ENCODE measurements around the gene ISM2.

ISM2 gene

GRCh38 chr14:77505031-77505430 is 6.4 kb upstream of the ISM2 start:
- DNase-seq: no peak

GRCh38 chr14:77503138-77503537 is 4.5 kb upstream of the ISM2 start:
- no peak for DNase-seq

- no peak for DNase-seq
Observed at GRCh38 chr14:77502109-77502782, 3.6 kb upstream of the ISM2 start.

DNA sequence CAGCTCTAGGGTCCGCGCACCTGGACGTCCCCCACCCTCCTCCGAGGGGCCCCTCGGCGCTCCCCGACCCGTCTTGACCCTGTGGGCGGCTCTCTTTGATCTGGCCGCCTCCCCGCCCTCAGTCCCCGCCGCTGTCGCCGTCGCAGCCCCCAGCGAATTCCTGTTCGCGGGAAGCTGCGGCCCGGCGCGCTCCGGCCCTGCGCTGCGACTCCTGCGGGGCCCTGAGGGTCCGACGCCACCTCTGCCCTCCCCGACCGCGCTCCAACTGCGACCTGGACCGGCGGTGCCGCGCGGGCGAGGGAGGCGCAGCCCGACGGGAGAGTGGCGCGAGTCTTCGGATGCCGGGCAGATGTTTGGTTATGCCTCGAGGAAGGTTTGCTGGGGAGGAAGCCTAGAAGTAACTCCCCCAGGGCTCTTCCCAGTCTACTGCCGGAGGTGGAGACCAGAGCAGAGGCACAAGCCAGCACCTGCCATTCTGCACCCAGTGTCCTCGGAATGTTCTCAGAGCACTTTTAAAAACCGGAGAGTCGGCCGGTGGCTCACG is 440 bp upstream of the ISM2 start:
- no peak for DNase-seq

- no peak for DNase-seq
Observed at GRCh38 chr14:77495334-77495733, 3.3 kb downstream of the ISM2 start.

DNA sequence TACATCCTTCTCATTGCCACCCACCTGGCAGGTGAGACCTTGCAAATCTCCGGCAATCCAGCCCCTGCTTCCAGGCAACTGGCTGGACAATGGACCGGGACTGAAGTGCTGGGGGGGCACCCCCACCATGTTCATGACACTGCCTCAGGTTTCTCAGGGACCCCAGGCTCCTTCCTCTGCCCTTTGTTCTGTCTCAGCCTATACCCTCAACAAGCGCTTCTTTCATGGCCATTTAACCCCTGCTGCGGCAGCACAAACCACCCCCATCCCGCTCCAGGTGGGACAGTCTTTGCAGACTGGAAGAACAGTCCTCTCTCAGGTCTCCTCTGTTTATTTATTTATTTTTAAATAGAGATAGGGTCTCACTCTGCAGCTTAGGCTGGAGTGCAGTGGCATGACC is 7.6 kb downstream of the ISM2 start:
- no peak for DNase-seq

- no peak for DNase-seq
Observed at GRCh38 chr14:77490347-77490986, 8.1 kb downstream of the ISM2 start.

DNA sequence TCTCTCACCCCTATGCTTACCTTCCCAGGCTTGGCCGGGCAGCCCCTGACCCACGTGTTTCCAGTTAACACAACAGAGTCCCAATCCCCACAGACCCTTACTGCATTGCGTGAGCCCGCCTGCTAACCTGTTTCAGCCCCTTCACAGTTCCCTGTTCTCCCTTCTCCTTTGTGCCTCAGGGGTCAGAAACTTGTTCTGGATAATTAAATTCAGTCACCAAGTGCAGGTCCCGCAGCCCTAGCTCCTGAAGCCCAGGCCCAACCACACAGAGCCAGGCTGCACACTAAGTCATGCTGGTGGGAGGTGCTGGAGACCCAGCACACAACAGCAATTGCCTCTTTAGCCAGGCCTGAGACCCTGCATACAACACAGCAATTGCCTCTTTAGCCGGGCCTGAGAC is 9.6 kb downstream of the ISM2 start:
- DNase-seq: no peak

- DNase-seq: no peak
Observed at GRCh38 chr14:77488558-77488957, 10.1 kb downstream of the ISM2 start.

GRCh38 chr14:77485901-77486678 is 12.5 kb downstream of the ISM2 start:
- DNase-seq: no peak

DNA sequence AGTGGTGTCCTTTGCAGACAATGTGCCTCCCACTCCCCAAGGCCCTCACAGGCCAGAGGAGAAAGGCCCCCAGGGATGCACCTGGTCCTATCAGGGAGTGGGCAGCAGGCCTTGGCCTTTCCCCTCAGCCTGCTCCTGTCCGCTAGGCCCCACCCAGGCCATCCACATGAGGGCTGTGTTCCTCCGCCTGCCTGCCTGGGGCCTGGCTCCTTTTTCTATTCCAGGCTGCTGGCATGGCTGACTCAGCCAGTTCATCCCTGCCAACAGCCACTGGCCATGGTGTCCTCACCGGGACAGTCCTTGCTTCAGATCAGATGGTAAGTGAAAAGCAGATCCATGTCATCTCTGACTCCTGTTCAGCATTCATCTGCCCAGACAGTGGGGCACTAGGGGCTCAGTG is 13.4 kb downstream of the ISM2 start:
- no peak for DNase-seq

DNA sequence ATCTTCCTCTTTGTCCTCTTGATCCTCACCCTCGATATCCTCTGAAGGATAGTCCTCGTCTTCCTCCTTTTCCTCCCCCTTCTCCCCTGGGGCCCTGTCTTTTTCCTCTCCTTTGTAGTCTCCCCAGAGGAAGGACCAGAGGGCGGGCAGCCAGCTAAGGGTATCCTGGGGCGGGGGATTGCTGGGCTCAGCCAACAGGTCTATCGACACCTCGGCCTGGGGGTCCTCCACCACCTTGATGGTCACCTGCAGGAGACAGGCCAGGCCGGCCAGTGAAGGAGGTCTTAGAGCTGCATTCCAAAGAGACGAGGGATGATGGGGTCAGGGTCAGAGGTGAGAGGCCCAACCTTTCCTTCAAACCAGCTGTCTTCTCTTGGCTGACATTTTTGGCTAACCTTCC is 16.2 kb downstream of the ISM2 start:
- no peak for DNase-seq

- no peak for DNase-seq
Observed at GRCh38 chr14:77478796-77479195, 19.8 kb downstream of the ISM2 start.

- DNase-seq: no peak
Observed at GRCh38 chr14:77478029-77478428, 20.6 kb downstream of the ISM2 start.

- no peak for DNase-seq
Observed at GRCh38 chr14:77475432-77476115, 23.0 kb downstream of the ISM2 start.

- DNase-seq: no peak
Observed at GRCh38 chr14:77474479-77475177, 24.0 kb downstream of the ISM2 start.

GRCh38 chr14:77473921-77474320 is 24.7 kb downstream of the ISM2 start:
- DNase-seq: no peak

- DNase-seq: no peak
Observed at GRCh38 chr14:77470224-77470870, 28.3 kb downstream of the ISM2 start.

- DNase-seq: no peak
Observed at GRCh38 chr14:77469539-77469938, 29.1 kb downstream of the ISM2 start.

DNA sequence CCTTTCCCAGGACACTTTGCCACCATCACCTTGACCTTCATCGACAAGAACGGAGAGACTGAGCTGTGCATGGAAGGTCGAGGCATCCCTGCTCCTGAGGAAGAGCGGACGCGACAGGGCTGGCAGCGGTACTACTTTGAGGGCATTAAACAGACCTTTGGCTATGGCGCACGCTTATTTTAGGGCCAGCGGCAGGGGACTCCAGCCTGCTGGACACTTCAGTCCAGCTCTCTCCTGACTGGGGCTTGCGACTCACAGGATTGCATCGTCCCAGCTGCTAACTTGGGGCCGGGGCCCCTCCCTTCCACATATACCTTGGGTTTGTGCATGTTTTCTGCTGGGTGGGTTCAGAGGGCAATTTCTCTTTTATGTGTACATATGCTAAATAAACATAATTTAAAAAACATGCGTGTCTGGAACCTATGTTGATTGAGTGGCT is 29.5 kb downstream of the ISM2 start:
- no peak for DNase-seq

GRCh38 chr14:77467801-77468200 is 30.8 kb downstream of the ISM2 start:
- no peak for DNase-seq

Data from activated naive CD4-positive, alpha-beta T cell treated with Interleukin-2 at 50 U/mL for 16 hours (primary cell).